A549 (cell line): ENCODE data around the gene RASSF4. TPM values are rescaled to one million over a fixed set of nuclear protein-coding genes. Genes with fewer than 3 reads are reported as not detected.

ENCODE experiments used
- ATAC-seq, 2 experiments: fragments of 200-7000 bp in 1 of 2; fragments of >200 bp in 1 of 2; cut with Nextera tagmentation in 1 of 2; cut with Tn5 transposase in 1 of 2; 3 replicates each; pipeline versions ENCODE4 v1.8.0 to v1.9.1; 2018 to 2020; ENCODE audit warnings: mild to moderate bottlenecking in 1 of 2, moderate library complexity in 1 of 2
- CTCF ChIA-PET: fragments of 300-600 bp; sonication (Branson Sonifier 250); formaldehyde crosslinking; extraction: SDS; loops from one replicate; lab custom pipeline; 2021; ENCODE audit warnings: antibody characterized with exemption, inconsistent platforms; lab: Yijun Ruan, JAX
- POLR2A ChIA-PET: fragments of 350-600 bp; formaldehyde crosslinking; extraction: SDS; loops from one replicate; lab custom pipeline; 2021; ENCODE audit warnings: antibody characterized with exemption, inconsistent platforms; lab: Yijun Ruan, JAX
- DNase-seq, 2 experiments: peaks; one replicate each; pipeline versions ENCODE4 v3.0.0 to v3.0.0-alpha.2; 2011 to 2016; ENCODE audit warnings: low read depth in 1 of 2, low spot score in 1 of 2
- FAIRE-seq: peaks from 2 replicates; lab custom pipeline; 2011; peaks lifted over from hg19 to GRCh38; lab: Jason Lieb, UNC
- H3K27ac ChIP-seq, 2 experiments: fragments of >200 bp; sonication (Bioruptor Twin); formaldehyde crosslinking; 3 replicates each; pipeline ENCODE4 v1.5.1; 2016 to 2017
- H3K4me1 ChIP-seq: fragments of >200 bp; sonication (Bioruptor Twin); formaldehyde crosslinking; 3 replicates; pipeline ENCODE4 v1.6.1; 2016
- H3K4me2 ChIP-seq: fragments of >200 bp; sonication (Bioruptor Twin); formaldehyde crosslinking; 3 replicates; pipeline ENCODE4 v1.6.1; 2016
- H3K4me3 ChIP-seq: fragments of >200 bp; sonication (Bioruptor Twin); formaldehyde crosslinking; 3 replicates; pipeline ENCODE4 v1.5.1; 2016
- H3K9me3 ChIP-seq: fragments of >200 bp; sonication (Bioruptor Twin); formaldehyde crosslinking; 3 replicates; pipeline ENCODE4 v1.6.1; 2016
- BHLHE40 ChIP-seq: IDR thresholded peaks from 2 replicates; pipeline ENCODE4 v1.6.1; 2012; ENCODE audit warnings: low read depth, low read length, inconsistent platforms
- CEBPB ChIP-seq, 2 experiments: fragments of >200 bp in 1 of 2; sonication (Bioruptor Twin) in 1 of 2; formaldehyde crosslinking in 1 of 2; IDR thresholded peaks; 2 replicates each; pipeline ENCODE4 v1.6.1; 2012 to 2016
- EHF ChIP-seq: fragments of 250-450 bp; sonication (Bioruptor Pico); IDR thresholded peaks from 2 replicates; pipeline ENCODE4 v1.5.0; 2020; ENCODE audit warnings: mild to moderate bottlenecking
- ESRRA ChIP-seq: fragments of 150-350 bp; IDR thresholded peaks from 2 replicates; pipeline ENCODE4 v1.6.1; 2014; ENCODE audit warnings: mild to moderate bottlenecking, low read length, borderline replicate concordance
- FOSB ChIP-seq: fragments of 250-450 bp; sonication (Bioruptor Pico); IDR thresholded peaks from 2 replicates; pipeline ENCODE4 v1.5.0; 2020; ENCODE audit warnings: mild to moderate bottlenecking, moderate library complexity
- FOSL2 ChIP-seq, 2 experiments: fragments of 450-650 bp in 1 of 2; fragments of >200 bp in 1 of 2; sonication (Bioruptor Twin) in 1 of 2; formaldehyde crosslinking; IDR thresholded peaks; 2 replicates each; pipeline versions ENCODE4 v1.5.0 to v1.6.1; 2016 to 2020; ENCODE audit warnings: mild to moderate bottlenecking in 1 of 2, moderate library complexity in 1 of 2
- FOXS1 ChIP-seq: fragments of 250-450 bp; sonication (Bioruptor Pico); IDR thresholded peaks from 2 replicates; pipeline ENCODE4 v1.5.0; 2020; ENCODE audit warnings: mild to moderate bottlenecking, moderate library complexity
- HES2 ChIP-seq: fragments of >200 bp; sonication (Bioruptor Twin); formaldehyde crosslinking; IDR thresholded peaks from 2 replicates; pipeline ENCODE4 v1.6.1; 2016
- HOXB13 ChIP-seq: fragments of 250-450 bp; sonication (Bioruptor Pico); IDR thresholded peaks from 2 replicates; pipeline ENCODE4 v1.5.0; 2020; ENCODE audit warnings: low read depth, mild to moderate bottlenecking, moderate library complexity
- KDM5A ChIP-seq: fragments of 200-600 bp; sonication (generic); IDR thresholded peaks from 2 replicates; pipeline ENCODE4 v1.6.1; 2016; ENCODE audit warnings: antibody characterized with exemption, mild to moderate bottlenecking
- MAZ ChIP-seq: fragments of 150-350 bp; IDR thresholded peaks from 2 replicates; pipeline ENCODE4 v1.6.1; 2014; ENCODE audit warnings: antibody characterized with exemption, low read depth, low read length, borderline replicate concordance
- MYC ChIP-seq: IDR thresholded peaks from 2 replicates; pipeline ENCODE4 v1.6.1; 2012; ENCODE audit warnings: mild to moderate bottlenecking, inconsistent platforms, low read length, improper control_type of control experiment, borderline replicate concordance
- NFE2L2 ChIP-seq: fragments of 150-350 bp; conservative IDR thresholded peaks from 2 replicates; pipeline ENCODE4 v1.6.1; 2014; ENCODE audit warnings: low read length
- NPAS2 ChIP-seq: fragments of 250-450 bp; sonication (Bioruptor Pico); IDR thresholded peaks from 2 replicates; pipeline ENCODE4 v1.8.0; 2022; ENCODE audit warnings: mild to moderate bottlenecking, moderate library complexity, borderline replicate concordance
- NR3C1 ChIP-seq: fragments of >200 bp; sonication (Bioruptor Twin); formaldehyde crosslinking; IDR thresholded peaks from 3 replicates; pipeline ENCODE4 v1.6.1; 2017
- PHF8 ChIP-seq: fragments of 200-600 bp; sonication (generic); IDR thresholded peaks from 2 replicates; pipeline ENCODE4 v1.6.1; 2016; ENCODE audit warnings: low read depth, mild to moderate bottlenecking, antibody characterized with exemption, moderate library complexity, borderline replicate concordance
- POLR2A ChIP-seq: IDR thresholded peaks from 2 replicates; pipeline ENCODE4 v1.6.1; 2012; ENCODE audit warnings: mild to moderate bottlenecking, low read length
- RNF2 ChIP-seq: fragments of 200-600 bp; sonication (generic); IDR thresholded peaks from 2 replicates; pipeline ENCODE4 v1.6.1; 2016; ENCODE audit warnings: low read depth, mild to moderate bottlenecking, antibody characterized with exemption, moderate library complexity, borderline replicate concordance
- TFCP2L1 ChIP-seq: fragments of 250-450 bp; sonication (Bioruptor Pico); IDR thresholded peaks from 2 replicates; pipeline ENCODE4 v1.5.0; 2021; ENCODE audit warnings: mild to moderate bottlenecking
- USF2 ChIP-seq: fragments of 450-650 bp; IDR thresholded peaks from 2 replicates; pipeline ENCODE4 v1.6.1; 2014; ENCODE audit warnings: antibody characterized with exemption
- ZNF302 ChIP-seq: fragments of 250-450 bp; sonication (Bioruptor Pico); IDR thresholded peaks from 2 replicates; pipeline ENCODE4 v1.9.0; 2021; ENCODE audit warnings: inconsistent platforms, mild to moderate bottlenecking, moderate library complexity
- WGBS: methylation state at CpG from one replicate; pipeline ENCODE4 v1.1.6; 2017; ENCODE audit errors: missing lambda C conversion rate; 5-methylcytosine and 5-hydroxymethylcytosine counted together
- polyA plus RNA-seq, 4 experiments: library from polyadenylated mRNA; depleted of rRNA in 3 of 4; stranded (reverse); fragments of >200 nt; fragmentation: RNase III in 1 of 4; extraction: RNeasy Plus Mini Kit Qiagen cat#74134 plus additional on column Dnase treatment in 1 of 4; gene quantifications; 2 replicates in 3 of 4; 3 replicates in 1 of 4; pipeline ENCODE4 v1.2.3, GENCODE V29; 2011 to 2017
- TF ChIP-seq, protein P1 (sequence below): fragments of 200-600 bp; sonication (generic); IDR thresholded peaks from 2 replicates; pipeline ENCODE4 v1.6.1; 2016; ENCODE audit warnings: antibody characterized with exemption, mild to moderate bottlenecking, moderate library complexity
- TF ChIP-seq, protein P2 (sequence below): fragments of 250-450 bp; sonication (Bioruptor Pico); IDR thresholded peaks from 2 replicates; pipeline ENCODE4 v1.5.0; 2020; ENCODE audit warnings: low read depth, mild to moderate bottlenecking, moderate library complexity
- TF ChIP-seq, protein P3 (sequence below): IDR thresholded peaks from 2 replicates; pipeline ENCODE4 v1.6.1; 2012

RASSF4 gene
- polyA plus RNA-seq, 2 of the 4 experiments (the other 2 are of a cell fraction), result 1.9 to 2.2 TPM

- no peak for FAIRE-seq
- Histone ChIP-seq H3K9me3 (no peaks in the 10 kb centered on the region), H3K4me3 (no peak overlapping the region), H3K4me1 (no peaks in the 10 kb centered on the region), H3K4me2 (no peak overlapping the region), H3K27ac (no peak overlapping the region)
- no peak for DNase-seq
- CTCF ChIA-PET, result interaction anchor here (0.5 to 3.6 kb wide), 3 partner anchors 11 to 21 kb away, joined by 3 to 24 read pairs (median 3); no protein-coding TSS in a partner anchor
- TF ChIP-seq, protein P1, sequence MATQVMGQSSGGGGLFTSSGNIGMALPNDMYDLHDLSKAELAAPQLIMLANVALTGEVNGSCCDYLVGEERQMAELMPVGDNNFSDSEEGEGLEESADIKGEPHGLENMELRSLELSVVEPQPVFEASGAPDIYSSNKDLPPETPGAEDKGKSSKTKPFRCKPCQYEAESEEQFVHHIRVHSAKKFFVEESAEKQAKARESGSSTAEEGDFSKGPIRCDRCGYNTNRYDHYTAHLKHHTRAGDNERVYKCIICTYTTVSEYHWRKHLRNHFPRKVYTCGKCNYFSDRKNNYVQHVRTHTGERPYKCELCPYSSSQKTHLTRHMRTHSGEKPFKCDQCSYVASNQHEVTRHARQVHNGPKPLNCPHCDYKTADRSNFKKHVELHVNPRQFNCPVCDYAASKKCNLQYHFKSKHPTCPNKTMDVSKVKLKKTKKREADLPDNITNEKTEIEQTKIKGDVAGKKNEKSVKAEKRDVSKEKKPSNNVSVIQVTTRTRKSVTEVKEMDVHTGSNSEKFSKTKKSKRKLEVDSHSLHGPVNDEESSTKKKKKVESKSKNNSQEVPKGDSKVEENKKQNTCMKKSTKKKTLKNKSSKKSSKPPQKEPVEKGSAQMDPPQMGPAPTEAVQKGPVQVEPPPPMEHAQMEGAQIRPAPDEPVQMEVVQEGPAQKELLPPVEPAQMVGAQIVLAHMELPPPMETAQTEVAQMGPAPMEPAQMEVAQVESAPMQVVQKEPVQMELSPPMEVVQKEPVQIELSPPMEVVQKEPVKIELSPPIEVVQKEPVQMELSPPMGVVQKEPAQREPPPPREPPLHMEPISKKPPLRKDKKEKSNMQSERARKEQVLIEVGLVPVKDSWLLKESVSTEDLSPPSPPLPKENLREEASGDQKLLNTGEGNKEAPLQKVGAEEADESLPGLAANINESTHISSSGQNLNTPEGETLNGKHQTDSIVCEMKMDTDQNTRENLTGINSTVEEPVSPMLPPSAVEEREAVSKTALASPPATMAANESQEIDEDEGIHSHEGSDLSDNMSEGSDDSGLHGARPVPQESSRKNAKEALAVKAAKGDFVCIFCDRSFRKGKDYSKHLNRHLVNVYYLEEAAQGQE, result no peak
- TF ChIP-seq, protein P2, sequence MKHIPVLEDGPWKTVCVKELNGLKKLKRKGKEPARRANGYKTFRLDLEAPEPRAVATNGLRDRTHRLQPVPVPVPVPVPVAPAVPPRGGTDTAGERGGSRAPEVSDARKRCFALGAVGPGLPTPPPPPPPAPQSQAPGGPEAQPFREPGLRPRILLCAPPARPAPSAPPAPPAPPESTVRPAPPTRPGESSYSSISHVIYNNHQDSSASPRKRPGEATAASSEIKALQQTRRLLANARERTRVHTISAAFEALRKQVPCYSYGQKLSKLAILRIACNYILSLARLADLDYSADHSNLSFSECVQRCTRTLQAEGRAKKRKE, result no peak
- no peak for TF ChIP-seq HOXB13 (CRISPR knock-in tag)
- TF ChIP-seq, protein P3, sequence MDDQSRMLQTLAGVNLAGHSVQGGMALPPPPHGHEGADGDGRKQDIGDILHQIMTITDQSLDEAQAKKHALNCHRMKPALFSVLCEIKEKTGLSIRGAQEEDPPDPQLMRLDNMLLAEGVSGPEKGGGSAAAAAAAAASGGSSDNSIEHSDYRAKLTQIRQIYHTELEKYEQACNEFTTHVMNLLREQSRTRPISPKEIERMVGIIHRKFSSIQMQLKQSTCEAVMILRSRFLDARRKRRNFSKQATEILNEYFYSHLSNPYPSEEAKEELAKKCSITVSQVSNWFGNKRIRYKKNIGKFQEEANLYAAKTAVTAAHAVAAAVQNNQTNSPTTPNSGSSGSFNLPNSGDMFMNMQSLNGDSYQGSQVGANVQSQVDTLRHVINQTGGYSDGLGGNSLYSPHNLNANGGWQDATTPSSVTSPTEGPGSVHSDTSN, result no peak
- no peak for TF ChIP-seq MYC
- no peak for TF ChIP-seq HES2
- no peak for TF ChIP-seq EHF (CRISPR knock-in tag)
- TF ChIP-seq ZNF302 (CRISPR knock-in tag), result no peak
- no peak for TF ChIP-seq NPAS2 (CRISPR knock-in tag)
- no peak for TF ChIP-seq KDM5A
- no peak for TF ChIP-seq NR3C1
- TF ChIP-seq ESRRA, result no peak
- TF ChIP-seq FOSB, result no peak
- no peak for TF ChIP-seq MAZ
- no peak for TF ChIP-seq TFCP2L1 (CRISPR knock-in tag)
- no peak for TF ChIP-seq FOXS1 (CRISPR knock-in tag)
- TF ChIP-seq CEBPB (IDR thresholded peaks at IDR 0.05), result no peak
- TF ChIP-seq FOSL2 (IDR thresholded peaks at IDR 0.05), result no peak
- TF ChIP-seq FOSL2 (CRISPR knock-in tag; IDR thresholded peaks at IDR 0.05), result no peak
- WGBS, result 27% methylated on average over 5 of the region's 5 CpGs
- no peak for ATAC-seq
- POLR2A ChIA-PET, result no interaction called here
Measured at GRCh38 chr10:44921061-44921460, 38.5 kb upstream of the RASSF4 start.

GRCh38 chr10:44921506-44921905 lies 38.1 kb upstream of the RASSF4 start:
- Histone ChIP-seq H3K27ac (no peak overlapping the region), H3K4me1 (no peaks in the 10 kb centered on the region), H3K4me3 (no peak overlapping the region), H3K9me3 (no peaks in the 10 kb centered on the region), H3K4me2 (no peak overlapping the region)
- 0% methylated on average over 2 of the region's 3 CpGs for WGBS
- no peak for DNase-seq
- ATAC-seq, result no peak
- TF ChIP-seq BHLHE40 (no peak), NFE2L2 (no peak), POLR2A (no peak), PHF8 (no peak), FOSB (no peak), USF2 (no peak), RNF2 (no peak)
- ChIA-PET CTCF (interaction anchor here (0.5 to 3.6 kb wide), 2 partner anchors 11 to 21 kb away, joined by 3 to 24 read pairs; no protein-coding TSS in a partner anchor), POLR2A (no interaction called here)
- FAIRE-seq, result no peak
